Hepatocyte (in vitro differentiated cells): ENCODE data around the gene TPMT. TPM values are rescaled to one million over a fixed set of nuclear protein-coding genes. Genes with fewer than 3 reads are reported as not detected.

ENCODE experiments used
- DNase-seq: peaks from one replicate; pipeline ENCODE4 v3.0.0-alpha.2; 2016; ENCODE audit warnings: low spot score
- H2AFZ ChIP-seq: fragments of 200-600 bp; sonication (generic); 2 replicates; pipeline ENCODE4 v1.6.0; 2016; ENCODE audit warnings: antibody characterized with exemption, mild to moderate bottlenecking
- H3K27ac ChIP-seq: fragments of 200-600 bp; sonication (generic); 2 replicates; pipeline ENCODE4 v1.5.1; 2016; ENCODE audit warnings: mild to moderate bottlenecking
- H3K27me3 ChIP-seq: fragments of 200-600 bp; sonication (generic); 2 replicates; pipeline ENCODE4 v1.6.1; 2016
- H3K36me3 ChIP-seq: fragments of 200-600 bp; sonication (generic); replicated peaks from 2 replicates; pipeline ENCODE4 v1.5.1; 2016; ENCODE audit warnings: low read depth; ENCODE audit not compliant: insufficient read depth
- H3K4me1 ChIP-seq: fragments of 200-600 bp; sonication (generic); 2 replicates; pipeline ENCODE4 v1.5.1; 2016; ENCODE audit warnings: mild to moderate bottlenecking, moderate library complexity; ENCODE audit not compliant: insufficient read depth
- H3K4me2 ChIP-seq: fragments of 200-600 bp; sonication (generic); 2 replicates; pipeline ENCODE4 v1.6.0; 2016
- H3K4me3 ChIP-seq: fragments of 200-600 bp; sonication (generic); 2 replicates; pipeline ENCODE4 v1.5.1; 2016; ENCODE audit warnings: mild to moderate bottlenecking
- H3K79me2 ChIP-seq: fragments of 200-600 bp; sonication (generic); 2 replicates; pipeline ENCODE4 v1.6.0; 2017; ENCODE audit warnings: mild to moderate bottlenecking
- H3K9me2 ChIP-seq: fragments of 200-600 bp; sonication (generic); replicated peaks from 2 replicates; pipeline ENCODE4 v1.6.0; 2017; ENCODE audit warnings: mild to moderate bottlenecking; ENCODE audit not compliant: insufficient read depth
- H3K9me3 ChIP-seq: fragments of 200-600 bp; sonication (generic); 2 replicates; pipeline ENCODE4 v1.5.1; 2016; ENCODE audit warnings: low read depth, mild to moderate bottlenecking
- H4K20me1 ChIP-seq: fragments of 200-600 bp; sonication (generic); 2 replicates; pipeline ENCODE4 v1.6.0; 2016; ENCODE audit warnings: mild to moderate bottlenecking; ENCODE audit not compliant: insufficient read depth, poor library complexity, severe bottlenecking
- EZH2 ChIP-seq: fragments of 200-600 bp; sonication (generic); IDR thresholded peaks from 2 replicates; pipeline ENCODE4 v1.6.1; 2016; ENCODE audit warnings: antibody characterized with exemption, mild to moderate bottlenecking, borderline replicate concordance
- EZH2phosphoT487 ChIP-seq: fragments of 200-600 bp; sonication (generic); IDR thresholded peaks from one replicate; pipeline ENCODE4 v1.6.1; 2018; ENCODE audit warnings: antibody characterized with exemption, mild to moderate bottlenecking, low read depth, moderate library complexity; ENCODE audit not compliant: unreplicated experiment, severe bottlenecking
- WGBS: methylation state at CpG from one replicate; pipeline ENCODE4 v1.1.6; 2016; ENCODE audit warnings: low lambda C conversion rate; ENCODE audit errors: missing lambda C conversion rate; 5-methylcytosine and 5-hydroxymethylcytosine counted together
- polyA plus RNA-seq: library from polyadenylated mRNA; unstranded; fragments of >200 nt; fragmentation: Nextera tagmentation; extraction: Ambion mirVana; gene quantifications from 2 replicates; pipeline ENCODE4 v1.2.1, GENCODE V29; 2016
- total RNA-seq: library from RNA; depleted of rRNA; stranded (reverse); fragments of >200 nt; gene quantifications from 2 replicates; pipeline ENCODE4 v1.2.3, GENCODE V29; 2014
- TF ChIP-seq, protein P1 (sequence below): fragments of 200-600 bp; sonication (generic); IDR thresholded peaks from 2 replicates; pipeline ENCODE4 v1.5.1; 2016; ENCODE audit warnings: antibody characterized with exemption, mild to moderate bottlenecking; ENCODE audit not compliant: poor library complexity

TPMT gene
- total and polyA plus RNA-seq, 2 experiments from 2014 or later = 10.0 to 15.5 TPM

DNA sequence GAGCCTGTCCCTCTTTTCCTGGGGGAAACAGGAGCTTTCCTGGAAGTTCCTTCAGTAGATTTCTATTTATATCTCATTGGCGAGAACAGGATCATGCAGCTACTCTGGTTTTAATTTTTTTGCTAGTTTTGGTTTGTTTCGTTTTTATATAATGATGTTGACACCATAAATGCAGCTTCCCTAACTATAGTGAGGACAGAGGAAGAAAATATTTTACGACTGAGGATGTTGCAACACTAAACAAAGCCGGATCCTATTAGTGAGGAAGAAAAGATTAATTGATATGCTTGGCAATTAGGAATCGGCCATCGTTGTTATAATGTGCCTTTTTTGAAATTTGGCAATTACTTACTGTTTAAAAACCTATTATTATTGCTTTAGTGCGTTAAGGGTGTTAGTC, 17.0 kb upstream of the TPMT start:
- H3K4me1 ChIP-seq = no peaks in the 10 kb centered on the region
- no peaks in the 10 kb centered on the region for H3K36me3 ChIP-seq
- H3K4me2 ChIP-seq = no peak overlapping the region
- no peak overlapping the region for H3K4me3 ChIP-seq
- no peak for DNase-seq
- no peaks in the 10 kb centered on the region for H4K20me1 ChIP-seq
- H3K27me3 ChIP-seq = no peaks in the 10 kb centered on the region
- 94% methylated on average over 7 of the region's 7 CpGs for WGBS
- H3K79me2 ChIP-seq = no peaks in the 10 kb centered on the region
- no peak overlapping the region for H3K27ac ChIP-seq
- no peak overlapping the region for H2AFZ ChIP-seq
- H3K9me2 ChIP-seq = no peaks in the 10 kb centered on the region
- H3K9me3 ChIP-seq = no peaks in the 10 kb centered on the region
- TF ChIP-seq, protein P1, sequence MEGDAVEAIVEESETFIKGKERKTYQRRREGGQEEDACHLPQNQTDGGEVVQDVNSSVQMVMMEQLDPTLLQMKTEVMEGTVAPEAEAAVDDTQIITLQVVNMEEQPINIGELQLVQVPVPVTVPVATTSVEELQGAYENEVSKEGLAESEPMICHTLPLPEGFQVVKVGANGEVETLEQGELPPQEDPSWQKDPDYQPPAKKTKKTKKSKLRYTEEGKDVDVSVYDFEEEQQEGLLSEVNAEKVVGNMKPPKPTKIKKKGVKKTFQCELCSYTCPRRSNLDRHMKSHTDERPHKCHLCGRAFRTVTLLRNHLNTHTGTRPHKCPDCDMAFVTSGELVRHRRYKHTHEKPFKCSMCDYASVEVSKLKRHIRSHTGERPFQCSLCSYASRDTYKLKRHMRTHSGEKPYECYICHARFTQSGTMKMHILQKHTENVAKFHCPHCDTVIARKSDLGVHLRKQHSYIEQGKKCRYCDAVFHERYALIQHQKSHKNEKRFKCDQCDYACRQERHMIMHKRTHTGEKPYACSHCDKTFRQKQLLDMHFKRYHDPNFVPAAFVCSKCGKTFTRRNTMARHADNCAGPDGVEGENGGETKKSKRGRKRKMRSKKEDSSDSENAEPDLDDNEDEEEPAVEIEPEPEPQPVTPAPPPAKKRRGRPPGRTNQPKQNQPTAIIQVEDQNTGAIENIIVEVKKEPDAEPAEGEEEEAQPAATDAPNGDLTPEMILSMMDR = no peak
- TF ChIP-seq EZH2 (no peak), EZH2phosphoT487 (no peak)

DNA sequence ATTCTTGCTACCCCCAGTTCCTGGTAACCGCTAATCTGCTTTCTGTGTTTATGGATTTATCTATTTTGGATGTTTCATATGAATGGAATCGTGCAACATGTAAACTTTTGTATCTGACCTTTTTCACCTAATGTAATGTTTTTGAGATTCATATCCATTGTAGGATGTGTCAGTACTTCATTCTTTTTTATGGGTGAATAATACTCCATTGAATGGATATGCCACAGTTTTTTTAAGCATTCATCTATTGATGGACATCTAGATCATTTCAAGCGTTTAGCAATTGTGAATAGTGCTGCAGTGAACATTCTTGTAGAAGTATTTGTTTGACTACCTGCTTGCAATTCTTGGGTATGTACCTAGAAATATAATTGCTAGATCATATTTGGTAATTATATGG, 13.4 kb upstream of the TPMT start:
- Histone ChIP-seq H3K4me2 (no peak overlapping the region), H3K9me2 (no peaks in the 10 kb centered on the region), H3K9me3 (no peaks in the 10 kb centered on the region), H3K27ac (no peak overlapping the region), H3K4me1 (no peaks in the 10 kb centered on the region), H3K36me3 (no peaks in the 10 kb centered on the region), H4K20me1 (no peaks in the 10 kb centered on the region), H3K4me3 (no peak overlapping the region), H2AFZ (no peak overlapping the region), H3K27me3 (no peaks in the 10 kb centered on the region), H3K79me2 (no peaks in the 10 kb centered on the region)
- DNase-seq = no peak
- TF ChIP-seq, protein P1 = no peak
- no peak for TF ChIP-seq EZH2
- no peak for TF ChIP-seq EZH2phosphoT487
- WGBS = 100% methylated on average over 3 of the region's 3 CpGs

DNA sequence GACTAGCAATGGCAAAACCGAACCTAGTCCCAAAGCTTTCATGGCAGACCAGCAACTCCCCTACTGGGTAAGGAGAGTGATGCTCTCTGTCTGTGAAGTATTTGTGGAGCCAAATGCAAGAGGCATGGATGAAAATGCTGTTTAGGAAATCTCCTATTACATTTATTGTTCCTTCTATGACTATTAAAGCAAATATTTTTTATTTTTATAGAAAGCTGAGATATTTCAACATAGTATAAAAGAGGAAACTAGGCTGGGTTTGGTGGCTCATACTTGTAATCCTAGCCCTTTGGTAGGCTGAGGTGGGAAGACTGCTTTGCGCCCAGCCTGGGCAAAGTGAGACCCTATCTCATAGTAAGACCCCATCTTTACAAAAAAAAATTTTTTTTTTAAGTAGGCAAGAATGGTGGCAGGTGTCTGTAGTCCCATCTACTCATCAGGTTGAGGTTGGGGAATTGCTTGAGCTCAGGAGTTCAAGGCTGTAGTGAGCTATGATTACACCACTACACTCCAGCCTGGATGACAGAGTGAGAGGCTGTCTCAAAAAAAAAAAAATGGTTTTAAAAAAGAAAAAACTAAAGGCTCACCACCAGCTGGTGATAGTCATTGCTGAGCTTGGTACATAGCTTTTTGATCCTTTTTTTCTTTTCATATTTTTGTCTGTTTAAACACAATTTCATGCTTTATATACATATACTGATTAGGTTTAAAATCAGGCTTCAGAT, 11.6 kb upstream of the TPMT start:
- Histone ChIP-seq H3K4me2 (no peak overlapping the region), H3K4me3 (no peak overlapping the region), H3K79me2 (no peaks in the 10 kb centered on the region), H3K27ac (no peak overlapping the region), H3K27me3 (no peaks in the 10 kb centered on the region), H4K20me1 (no peaks in the 10 kb centered on the region), H3K9me3 (no peaks in the 10 kb centered on the region), H3K36me3 (no peaks in the 10 kb centered on the region), H3K9me2 (no peaks in the 10 kb centered on the region), H2AFZ (no peak overlapping the region), H3K4me1 (no peaks in the 10 kb centered on the region)
- TF ChIP-seq EZH2 (no peak), EZH2phosphoT487 (no peak)
- TF ChIP-seq, protein P1 = no peak
- no peak for DNase-seq
- 96% methylated on average over 2 of the region's 2 CpGs for WGBS
